Fibroblast of villous mesenchyme (primary cell): Measurements from ENCODE around the gene CTXND1. TPM values are rescaled to one million over a fixed set of nuclear protein-coding genes. Genes with fewer than 3 reads are reported as not detected.
"Not testable (repeated sequence)": the region's sequence is repeated elsewhere in the genome, so short reads cannot be mapped to it uniquely, and the experiment has no call there.

Experiments used
- DNase-seq: peaks from one replicate; pipeline ENCODE4 v3.0.0-alpha.2; 2010; ENCODE audit warnings: low read depth
- H3K4me3 ChIP-seq: 2 replicates; pipeline ENCODE4 v1.5.1; 2011; ENCODE audit warnings: low read depth, mild to moderate bottlenecking, low read length
- total RNA-seq: library from RNA; depleted of rRNA; stranded (reverse); fragments of >200 nt; gene quantifications from 2 replicates; pipeline ENCODE4 v1.2.3, GENCODE V29; 2012
- TF ChIP-seq, protein P1 (sequence below): IDR thresholded peaks from 2 replicates; pipeline ENCODE4 v1.5.1; 2012; ENCODE audit warnings: low read depth, mild to moderate bottlenecking, low read length; ENCODE audit not compliant: insufficient read depth

The CTXND1 gene
- not detected in 2 replicates for total RNA-seq

DNA sequence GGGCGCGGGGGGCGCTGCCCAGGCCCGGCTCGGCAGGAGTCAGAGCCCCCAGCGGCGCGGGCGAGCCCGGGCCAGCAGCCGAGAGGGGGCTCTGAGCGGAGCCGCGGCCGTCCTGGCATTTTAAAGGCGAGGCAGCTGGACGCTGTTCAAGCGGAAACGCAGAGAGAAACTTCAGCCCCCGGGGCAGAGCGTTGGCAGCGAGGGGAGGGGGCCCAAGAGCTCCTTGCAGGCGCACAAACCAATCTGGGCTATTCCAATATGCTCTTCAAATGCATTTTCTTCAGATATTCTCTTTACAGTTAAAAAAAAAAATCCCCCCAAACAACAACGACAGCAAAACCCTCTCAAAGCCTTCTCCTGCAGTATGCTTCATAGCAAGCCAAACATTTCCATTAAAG lies at the start of gene CTXND1:
Gene CTXND1, minus strand, starts transcription at position 93 of the 398 bp plus-strand sequence. CDS start 50,264 bp downstream, outside the sequence.
- no peak within 1 kb of the TSS for H3K4me3 ChIP-seq
- DNase-seq = no peak
- TF ChIP-seq, protein P1, sequence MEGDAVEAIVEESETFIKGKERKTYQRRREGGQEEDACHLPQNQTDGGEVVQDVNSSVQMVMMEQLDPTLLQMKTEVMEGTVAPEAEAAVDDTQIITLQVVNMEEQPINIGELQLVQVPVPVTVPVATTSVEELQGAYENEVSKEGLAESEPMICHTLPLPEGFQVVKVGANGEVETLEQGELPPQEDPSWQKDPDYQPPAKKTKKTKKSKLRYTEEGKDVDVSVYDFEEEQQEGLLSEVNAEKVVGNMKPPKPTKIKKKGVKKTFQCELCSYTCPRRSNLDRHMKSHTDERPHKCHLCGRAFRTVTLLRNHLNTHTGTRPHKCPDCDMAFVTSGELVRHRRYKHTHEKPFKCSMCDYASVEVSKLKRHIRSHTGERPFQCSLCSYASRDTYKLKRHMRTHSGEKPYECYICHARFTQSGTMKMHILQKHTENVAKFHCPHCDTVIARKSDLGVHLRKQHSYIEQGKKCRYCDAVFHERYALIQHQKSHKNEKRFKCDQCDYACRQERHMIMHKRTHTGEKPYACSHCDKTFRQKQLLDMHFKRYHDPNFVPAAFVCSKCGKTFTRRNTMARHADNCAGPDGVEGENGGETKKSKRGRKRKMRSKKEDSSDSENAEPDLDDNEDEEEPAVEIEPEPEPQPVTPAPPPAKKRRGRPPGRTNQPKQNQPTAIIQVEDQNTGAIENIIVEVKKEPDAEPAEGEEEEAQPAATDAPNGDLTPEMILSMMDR = no peak

DNA sequence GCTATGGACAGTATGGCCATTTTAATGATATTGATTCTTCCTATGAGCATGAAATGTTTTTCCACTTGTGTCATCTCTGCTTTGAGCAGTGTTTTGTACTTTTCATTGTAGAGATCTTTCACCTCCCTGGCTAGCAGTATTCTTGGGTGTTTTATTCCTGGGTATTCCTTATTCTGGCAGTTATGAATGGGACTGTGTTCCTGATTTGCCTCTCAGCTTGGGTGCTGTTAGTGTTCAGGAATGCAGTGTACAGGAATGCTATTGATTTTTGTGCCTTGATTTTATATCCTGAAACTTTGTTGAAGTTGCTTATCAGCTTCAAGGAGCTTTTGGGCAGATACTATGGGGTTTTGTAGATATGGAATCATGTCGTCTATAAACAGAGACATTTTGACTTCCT lies 49.5 kb upstream of the CTXND1 start:
- DNase-seq = no peak
- TF ChIP-seq, protein P1 = no peak
- no peak overlapping the region for H3K4me3 ChIP-seq

DNA sequence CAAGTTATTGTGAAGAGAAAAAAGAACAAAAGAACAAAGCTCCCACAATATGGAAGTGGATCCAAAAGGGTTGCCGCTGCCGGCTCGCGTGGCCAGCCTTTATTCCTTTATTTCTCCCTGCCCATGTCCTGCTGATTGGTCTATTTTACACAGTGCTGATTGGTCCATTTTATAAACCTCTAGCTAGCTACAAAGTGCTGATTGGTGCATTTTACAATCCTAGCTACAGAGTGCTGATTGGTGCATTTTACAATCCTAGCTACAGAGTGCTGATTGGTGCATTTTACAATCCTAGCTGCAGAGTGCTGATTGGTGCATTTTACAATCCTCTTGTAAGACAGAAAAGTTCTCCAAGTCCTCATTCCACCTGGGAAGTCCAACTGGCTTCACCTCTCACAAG lies 43.8 kb upstream of the CTXND1 start:
- DNase-seq, H3K4me3 ChIP-seq: not testable (repeated sequence)

DNA sequence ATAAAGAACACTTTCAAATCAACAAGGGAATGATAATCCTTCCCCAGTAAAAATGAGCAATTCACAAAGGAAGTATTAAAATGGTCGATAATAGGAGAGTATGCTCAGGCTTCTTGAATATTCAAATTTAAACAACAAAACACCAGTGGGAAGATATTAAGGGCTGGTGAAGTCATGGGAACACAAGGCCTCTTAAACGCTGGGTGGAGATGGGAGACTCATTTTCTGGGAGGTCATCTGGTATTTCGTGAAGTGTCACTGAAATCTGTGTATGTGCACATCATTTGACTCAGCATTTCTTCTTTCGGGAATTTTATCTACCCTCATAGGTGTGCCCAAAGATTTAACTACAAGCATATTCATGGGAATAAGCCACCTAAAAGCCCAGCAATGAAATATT lies 40.1 kb upstream of the CTXND1 start:
- TF ChIP-seq, protein P1 = no peak

DNA sequence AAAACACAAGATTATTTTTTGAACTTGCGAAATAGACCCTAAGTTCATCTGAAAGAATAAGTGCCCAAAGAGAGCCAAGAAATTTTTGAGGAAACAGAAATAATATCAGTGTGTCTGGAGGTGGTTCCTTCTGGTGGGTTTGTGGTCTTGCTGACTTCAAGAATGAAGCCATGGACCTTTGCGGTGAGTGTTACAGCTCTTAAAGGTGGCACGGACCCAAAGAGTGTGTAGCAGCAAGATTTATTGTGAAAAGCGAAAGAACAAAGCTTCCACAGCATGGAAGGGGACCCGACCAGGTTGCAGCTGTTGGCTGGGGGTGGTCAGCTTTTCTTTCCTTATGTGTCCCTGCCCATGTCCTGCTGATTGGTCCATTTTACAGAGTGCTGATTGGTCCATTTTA lies 38.9 kb upstream of the CTXND1 start:
- DNase-seq, H3K4me3 ChIP-seq: not testable (repeated sequence)

More for the DNA sequence above, 40.1 kb upstream of the CTXND1 start:
- H3K4me3 ChIP-seq = no peak overlapping the region
- DNase-seq = no peak

DNA sequence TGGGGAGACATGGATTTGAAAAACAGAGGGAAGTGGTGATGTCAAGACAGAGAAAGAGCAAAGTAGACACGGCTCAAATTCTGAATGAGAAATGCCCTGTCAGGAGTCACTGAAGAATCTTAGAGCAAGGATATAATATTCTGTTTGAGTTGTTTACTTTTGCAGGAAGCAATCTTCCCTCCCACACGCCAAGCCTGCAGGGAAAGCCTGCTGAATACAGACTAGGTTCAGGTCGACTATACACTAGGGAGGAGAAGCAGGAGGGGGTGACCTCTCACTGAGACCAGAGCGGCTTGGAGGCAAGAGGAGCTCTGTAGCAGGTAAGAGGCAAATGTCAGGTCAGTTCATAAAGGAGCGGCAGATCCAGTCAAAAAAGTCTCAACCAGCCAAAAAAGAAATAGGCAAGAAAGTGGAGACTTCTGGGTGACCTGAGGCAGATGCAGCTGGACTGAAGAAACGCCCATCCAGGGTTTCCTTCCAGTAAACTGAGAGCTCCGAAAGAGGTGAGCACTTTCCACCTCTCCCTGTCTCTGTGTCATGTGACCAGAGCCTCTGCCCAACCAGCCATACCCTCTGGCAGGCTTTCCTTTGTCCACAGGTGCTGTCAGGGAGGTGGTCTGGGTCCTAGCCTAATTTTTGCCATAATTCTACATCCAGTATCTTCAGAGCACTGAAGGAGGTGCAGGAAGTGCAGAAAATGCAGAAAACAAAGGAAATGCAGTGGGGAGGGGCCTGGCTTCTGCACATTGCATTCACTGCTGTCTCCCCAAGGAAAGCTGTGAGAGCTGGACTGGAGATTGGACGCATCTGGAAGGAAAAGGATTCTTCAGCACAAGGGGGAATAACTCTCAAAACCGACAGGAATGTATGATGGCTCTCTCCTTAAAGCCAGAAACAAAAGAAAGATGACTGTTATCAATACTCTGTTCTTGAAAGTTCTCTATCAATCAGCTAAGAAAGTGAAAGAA lies 37.8 kb upstream of the CTXND1 start:
- DNase-seq = no peak
- no peak overlapping the region for H3K4me3 ChIP-seq
- TF ChIP-seq, protein P1 = no peak

DNA sequence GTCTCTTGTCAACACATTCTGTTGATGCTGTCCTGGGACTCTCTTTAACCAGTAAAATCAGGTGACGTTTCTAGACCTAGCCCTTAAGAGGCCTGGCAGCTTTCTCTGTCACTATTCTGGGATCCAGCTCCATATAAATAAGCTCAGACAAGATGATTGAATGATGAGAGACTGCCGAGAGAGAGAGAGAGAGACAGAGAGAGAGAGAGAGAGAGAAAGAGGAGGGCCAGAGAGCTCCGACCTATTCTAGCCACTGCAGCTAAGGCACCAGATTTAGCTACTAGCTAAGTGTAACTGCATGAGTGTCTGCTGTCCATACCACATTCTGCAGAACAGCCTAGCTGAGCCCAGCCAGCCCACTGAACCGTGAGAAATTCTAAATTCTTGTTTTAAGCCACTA lies 36.1 kb upstream of the CTXND1 start:
- no peak for DNase-seq
- TF ChIP-seq, protein P1 = no peak
- H3K4me3 ChIP-seq = no peak overlapping the region

DNA sequence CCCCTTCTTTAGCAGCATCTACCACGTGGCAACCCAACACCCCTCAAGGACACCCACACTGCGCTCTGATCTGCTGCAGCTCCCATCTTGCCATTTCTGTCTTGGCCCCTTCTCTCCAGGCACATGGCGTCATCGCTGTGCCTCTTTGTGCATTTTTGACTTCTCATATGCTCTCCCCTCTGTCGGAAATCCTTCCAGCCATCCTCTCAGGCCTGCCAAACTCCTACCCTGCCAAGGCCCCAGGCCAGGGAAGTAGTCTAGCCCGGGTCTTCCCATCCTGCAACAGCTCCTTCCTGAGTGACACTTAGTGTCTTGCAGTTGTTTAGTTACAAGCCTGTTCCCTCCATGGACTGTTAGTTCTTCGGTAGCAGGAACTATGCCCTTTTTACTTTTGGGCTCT lies 34.0 kb upstream of the CTXND1 start:
- DNase-seq = no peak
- TF ChIP-seq, protein P1 = no peak
- no peak overlapping the region for H3K4me3 ChIP-seq
